Kidney (tissue), 14 donors: Measurements from ENCODE around the gene RAD51B. TPM values are rescaled to one million over a fixed set of nuclear protein-coding genes. Genes with fewer than 3 reads are reported as not detected.
"Not testable (repeated sequence)": the region's sequence is repeated elsewhere in the genome, so short reads cannot be mapped to it uniquely, and the experiment has no call there.

Source experiments
- DNase-seq, 5 donors: peaks; one replicate each; pipeline ENCODE4 v3.0.0-alpha.2; 2013 to 2020
- FAIRE-seq: peaks from 2 replicates; lab custom pipeline; 2012; peaks lifted over from hg19 to GRCh38; lab: Jason Lieb, UNC
- H3K27ac ChIP-seq, 2 donors: one replicate each; pipeline ENCODE4 v1.7.0; 2013; ENCODE audit warnings: low read depth in 2 of 2, low read length in 2 of 2, inconsistent platforms in 1 of 2
- H3K27me3 ChIP-seq: one replicate; pipeline ENCODE4 v1.7.1; 2013; ENCODE audit warnings: low read length, inconsistent platforms; ENCODE audit not compliant: control insufficient read depth, insufficient read depth
- H3K36me3 ChIP-seq, 3 donors: one replicate each; pipeline versions ENCODE4 v1.7.0 to v1.7.1; 2013; ENCODE audit warnings: low read length in 3 of 3, control low read depth in 1 of 3, inconsistent platforms in 1 of 3; ENCODE audit not compliant: insufficient read depth in 3 of 3, control insufficient read depth in 2 of 3
- H3K4me1 ChIP-seq, 3 donors: one replicate each; pipeline versions ENCODE4 v1.7.0 to v1.7.1; 2013; ENCODE audit warnings: low read length in 3 of 3, inconsistent platforms in 1 of 3, low read depth in 1 of 3; ENCODE audit not compliant: control insufficient read depth in 2 of 3, insufficient read depth in 2 of 3
- H3K4me3 ChIP-seq, 3 donors: one replicate each; pipeline versions ENCODE4 v1.7.0 to v1.8.1; 2013; ENCODE audit warnings: low read length in 3 of 3, control low read depth in 1 of 3, inconsistent platforms in 1 of 3
- H3K9ac ChIP-seq, 3 donors: one replicate each; pipeline versions ENCODE4 v1.7.0 to v1.7.1; 2013; ENCODE audit warnings: low read length in 3 of 3, control low read depth in 1 of 3, inconsistent platforms in 1 of 3
- H3K9me3 ChIP-seq, 3 donors: one replicate each; pipeline versions ENCODE4 v1.7.0 to v1.7.1; 2013; ENCODE audit warnings: low read length in 3 of 3, control low read depth in 1 of 3, inconsistent platforms in 1 of 3; ENCODE audit not compliant: control insufficient read depth in 2 of 3, insufficient read depth in 1 of 3
- CTCF ChIP-seq: IDR thresholded peaks from 3 replicates; pipeline ENCODE4 v1.5.1; 2012; ENCODE audit warnings: mild to moderate bottlenecking, moderate library complexity, borderline replicate concordance; ENCODE audit not compliant: insufficient read depth; ENCODE audit errors: extremely low read depth
- intact Hi-C: fragments of 100-400 bp; cut with DNase I; formaldehyde crosslinking; loops from one replicate; pipeline ENCODE4 v1.11.1; 2022
- polyA plus RNA-seq: library from polyadenylated mRNA; stranded (reverse); fragments of 350-450 nt; fragmentation: Illumina TruSeq; extraction: RNeasy Lipid Tissue Mini Kit (QIAGEN cat#74804); gene quantifications from one replicate; pipeline ENCODE4 v1.2.3, GENCODE V29; 2014; ENCODE audit warnings: low read depth, low replicate concordance; ENCODE audit not compliant: insufficient read depth
- total RNA-seq: library from RNA; stranded (reverse); fragmentation: NEBNext Ultra II Directional; extraction: Animal tissue kit (Norgen Biotek cat#: 25700); gene quantifications from one replicate; pipeline ENCODE4 v1.2.1, GENCODE V29; 2021
- donor health status: control.
- donor health status: control.
- donor health status: control.
- donor health status: control.
- donor health status: control.
- donor health status: DM: yes; HTN: yes; CAD: no.
- donor health status: Normal renal cell carcinoma (clear cell type).

Gene RAD51B
- total and polyA plus RNA-seq, 2 donors from 2014 or later, result 6.9 to 18.0 TPM

- no peaks in the 10 kb centered on the region for H3K36me3 ChIP-seq
- H3K27ac ChIP-seq, result no peak overlapping the region
- H3K4me3 ChIP-seq, result no peak overlapping the region
- DNase-seq (no peak), FAIRE-seq (no peak)
- TF ChIP-seq CTCF, result no peak
- H3K9me3 ChIP-seq, result no peaks in the 10 kb centered on the region
- H3K27me3 ChIP-seq, result no peaks in the 10 kb centered on the region
- H3K9ac ChIP-seq, result no peak overlapping the region
- intact Hi-C loops, result no loop called here
- peaks cover 3 to 15% (median 11%) of the 10 kb centered on the region in 3 donors for H3K4me1 ChIP-seq
Measured at GRCh38 chr14:68300608-68301007, 481.0 kb downstream of the RAD51B start.

GRCh38 chr14:68301219-68301618 lies 481.6 kb downstream of the RAD51B start:
- no peak for FAIRE-seq
- DNase-seq, result no peak
- Histone ChIP-seq H3K4me1 (peaks cover 0 to 14% (median 9%) of the 10 kb centered on the region in 3 donors), H3K4me3 (no peak overlapping the region), H3K36me3 (no peaks in the 10 kb centered on the region), H3K27ac (no peak overlapping the region), H3K9ac (no peak overlapping the region), H3K9me3 (no peaks in the 10 kb centered on the region), H3K27me3 (no peaks in the 10 kb centered on the region)
- no peak for TF ChIP-seq CTCF
- intact Hi-C loops, result no loop called here

GRCh38 chr14:68302938-68303337 lies 483.4 kb downstream of the RAD51B start:
- H3K9me3 ChIP-seq, H3K27me3 ChIP-seq, intact Hi-C loops, DNase-seq, FAIRE-seq, H3K9ac ChIP-seq, H3K36me3 ChIP-seq, H3K4me3 ChIP-seq, H3K27ac ChIP-seq: not testable (repeated sequence)
- H3K4me1 ChIP-seq, result peaks cover 5 to 14% (median 11%) of the 10 kb centered on the region in 3 donors

- FAIRE-seq (no peak), DNase-seq (no peak)
- H3K27me3 ChIP-seq, result no peaks in the 10 kb centered on the region
- H3K9me3 ChIP-seq, result no peaks in the 10 kb centered on the region
- no peak overlapping the region for H3K9ac ChIP-seq
- no peak for TF ChIP-seq CTCF
- H3K27ac ChIP-seq, result peak overlapping the region; percentile 7 to 47
- intact Hi-C loops, result no loop called here
- no peaks in the 10 kb centered on the region for H3K36me3 ChIP-seq
- no peak overlapping the region for H3K4me3 ChIP-seq
- peaks cover 2 to 17% (median 11%) of the 10 kb centered on the region in 3 donors for H3K4me1 ChIP-seq
Measured at GRCh38 chr14:68305738-68306137, 486.2 kb downstream of the RAD51B start.
